ENCODE measurements around the gene MRPL44. TPM values are rescaled to one million over a fixed set of nuclear protein-coding genes. Genes with fewer than 3 reads are reported as not detected.
A peak's percentile ranks its signal among the peaks of the same experiment; 100 is the strongest.

MRPL44 gene
- 20.6 TPM for total RNA-seq

GRCh38 chr2:223957092-223957851 is at the start of gene MRPL44:
Gene MRPL44 (plus strand): TSS chr2:223957463. CDS start chr2:223957473, 10 bp downstream.
- DNase-seq (ENCODE audit: low spot score), result peak; percentile 98

DNA sequence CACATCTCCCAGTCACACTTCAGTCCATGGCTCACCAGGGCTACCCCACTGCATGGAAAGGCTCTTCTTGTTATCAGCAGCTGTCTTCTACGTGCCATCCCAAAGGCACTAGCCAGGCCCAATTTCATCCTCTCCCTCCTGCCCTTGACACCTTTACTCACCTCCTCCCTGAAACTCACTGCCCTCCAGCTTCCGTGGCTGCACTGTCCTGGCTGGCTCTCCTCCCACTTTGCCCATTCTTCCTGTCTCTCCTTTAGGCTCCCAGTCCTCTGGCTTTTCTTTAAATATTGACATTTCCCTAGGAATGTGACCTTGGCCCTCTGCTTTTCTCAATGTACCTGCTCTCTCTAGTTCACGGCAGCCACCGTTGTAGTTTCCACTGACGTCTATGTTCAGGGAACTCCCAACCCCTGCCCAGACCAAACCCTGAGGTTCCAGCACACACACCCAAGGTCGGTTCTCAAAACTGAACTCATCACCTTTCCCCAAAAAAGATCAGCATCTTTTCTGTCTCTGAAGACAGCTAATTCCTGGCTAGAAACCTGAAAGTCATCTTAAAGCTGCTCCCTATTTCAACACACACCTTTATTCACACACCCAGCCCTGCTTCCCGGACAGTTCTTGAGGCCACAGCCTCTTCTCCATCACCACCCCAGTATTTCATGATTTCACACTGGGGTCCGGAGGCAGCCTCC is 48.8 kb upstream of the MRPL44 start:
- DNase-seq (ENCODE audit: low spot score), result no peak

- DNase-seq (ENCODE audit: low spot score), result no peak
Measured at GRCh38 chr2:223909001-223909741, 48.1 kb upstream of the MRPL44 start.

- no peak for DNase-seq (ENCODE audit: low spot score)
Measured at GRCh38 chr2:223914324-223914723, 42.9 kb upstream of the MRPL44 start.

DNA sequence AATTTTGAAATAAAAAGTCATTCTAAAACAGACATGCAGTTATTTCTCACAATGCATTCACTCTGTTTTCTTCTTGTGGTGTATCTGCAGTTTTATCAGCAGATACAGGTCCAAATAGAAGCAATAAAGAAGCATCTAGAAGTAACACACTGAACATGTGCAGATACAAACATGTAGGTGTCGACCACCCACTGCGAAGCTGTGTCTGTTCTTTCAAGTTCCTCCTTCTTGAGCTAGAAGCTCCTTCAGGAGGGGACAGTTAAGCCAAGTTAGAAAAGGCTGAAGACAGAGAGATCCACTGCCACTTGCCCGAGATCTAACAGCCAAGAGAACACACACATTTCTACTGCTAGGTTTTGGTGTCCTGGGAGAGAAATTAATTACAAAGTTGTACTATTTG is 42.2 kb upstream of the MRPL44 start:
- no peak for DNase-seq (ENCODE audit: low spot score)

- DNase-seq (ENCODE audit: low spot score), result no peak
Measured at GRCh38 chr2:223916181-223916920, 40.9 kb upstream of the MRPL44 start.

GRCh38 chr2:223918671-223919134 is 38.6 kb upstream of the MRPL44 start:
- DNase-seq (ENCODE audit: low spot score), result no peak

GRCh38 chr2:223920109-223920508 is 37.2 kb upstream of the MRPL44 start:
- DNase-seq (ENCODE audit: low spot score), result no peak

- DNase-seq (ENCODE audit: low spot score), result no peak
Measured at GRCh38 chr2:223921204-223921603, 36.1 kb upstream of the MRPL44 start.

DNA sequence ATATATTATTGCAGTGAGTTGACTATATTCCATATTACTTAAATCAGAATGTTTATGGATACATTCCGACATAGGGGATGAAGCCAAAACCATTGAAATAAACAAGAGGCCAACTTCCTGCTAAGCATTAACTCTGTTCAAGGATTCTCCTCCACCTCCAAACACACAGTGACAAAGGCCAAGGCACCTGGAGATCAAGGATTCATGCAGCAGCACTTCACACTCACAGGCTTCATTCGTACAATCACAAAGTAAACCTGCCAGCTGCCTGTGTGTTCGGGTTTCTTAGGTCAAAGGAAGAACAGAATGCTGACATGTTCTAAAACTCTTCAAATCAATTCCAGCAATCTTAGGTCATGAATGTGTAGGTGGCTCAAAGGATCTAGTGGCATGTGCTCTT is 35.0 kb upstream of the MRPL44 start:
- DNase-seq (ENCODE audit: low spot score), result no peak

GRCh38 chr2:223923976-223924375 is 33.3 kb upstream of the MRPL44 start:
- DNase-seq (ENCODE audit: low spot score), result no peak

DNA sequence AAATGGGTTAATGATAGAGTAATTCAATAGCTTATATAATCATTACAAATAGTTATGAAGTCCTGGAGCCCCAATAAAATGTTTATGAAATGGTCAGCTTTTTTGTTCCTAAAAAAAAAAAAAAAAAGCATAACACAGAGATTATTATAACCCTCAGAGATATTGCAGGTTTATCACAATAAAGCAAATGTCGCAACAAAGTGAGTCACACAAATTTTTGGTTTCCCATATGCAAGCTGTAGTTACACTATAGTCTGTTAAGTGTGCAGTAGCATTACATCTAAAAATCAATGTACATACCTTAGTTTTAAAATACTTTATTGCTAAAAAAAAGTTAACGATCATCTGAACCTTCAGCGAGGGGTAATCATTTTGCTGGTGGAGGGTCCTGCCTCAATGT is 32.2 kb upstream of the MRPL44 start:
- DNase-seq (ENCODE audit: low spot score), result no peak

DNA sequence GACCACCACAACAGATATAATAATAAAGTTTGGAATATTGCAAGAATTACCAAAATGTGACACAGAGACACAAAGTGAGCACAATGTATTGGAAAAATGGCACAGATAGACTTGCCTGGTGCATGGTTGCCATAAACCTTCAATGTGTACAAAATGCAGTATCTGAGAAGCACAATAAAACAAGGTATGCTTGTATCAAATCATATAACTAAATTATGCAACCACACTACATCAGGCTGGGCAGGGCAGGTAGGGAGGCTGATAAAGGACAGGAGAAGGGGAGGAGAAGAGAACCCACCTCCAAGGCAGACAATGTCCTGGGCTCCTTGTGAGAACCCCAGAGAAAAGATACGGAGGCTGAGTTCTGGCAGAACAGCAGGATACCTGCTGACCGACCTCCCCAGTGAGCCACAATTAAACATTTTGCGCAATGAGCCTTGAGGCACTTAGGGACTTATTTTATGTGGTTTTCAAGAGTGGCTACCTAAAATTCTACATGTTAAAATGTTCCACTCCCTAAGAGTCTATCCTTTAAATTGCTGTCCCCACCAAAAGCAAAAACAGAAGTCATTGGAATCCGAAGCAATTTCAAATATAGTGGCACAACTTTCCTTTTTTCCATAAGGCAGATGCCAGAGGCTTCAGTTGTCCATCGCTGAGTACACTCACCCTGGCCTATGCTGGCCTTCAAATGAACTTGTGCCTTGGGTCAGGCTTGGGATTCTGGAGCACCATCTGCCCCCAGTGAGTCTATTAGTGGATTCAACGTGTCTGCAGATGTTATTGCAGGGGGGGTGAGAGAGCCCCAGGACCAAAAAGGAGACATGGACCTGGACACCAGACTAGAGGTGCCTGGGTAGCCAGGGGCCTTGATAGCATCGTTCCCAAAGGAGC is 28.9 kb upstream of the MRPL44 start:
- no peak for DNase-seq (ENCODE audit: low spot score)

GRCh38 chr2:223929571-223930102 is 27.6 kb upstream of the MRPL44 start:
- DNase-seq (ENCODE audit: low spot score), result no peak

DNA sequence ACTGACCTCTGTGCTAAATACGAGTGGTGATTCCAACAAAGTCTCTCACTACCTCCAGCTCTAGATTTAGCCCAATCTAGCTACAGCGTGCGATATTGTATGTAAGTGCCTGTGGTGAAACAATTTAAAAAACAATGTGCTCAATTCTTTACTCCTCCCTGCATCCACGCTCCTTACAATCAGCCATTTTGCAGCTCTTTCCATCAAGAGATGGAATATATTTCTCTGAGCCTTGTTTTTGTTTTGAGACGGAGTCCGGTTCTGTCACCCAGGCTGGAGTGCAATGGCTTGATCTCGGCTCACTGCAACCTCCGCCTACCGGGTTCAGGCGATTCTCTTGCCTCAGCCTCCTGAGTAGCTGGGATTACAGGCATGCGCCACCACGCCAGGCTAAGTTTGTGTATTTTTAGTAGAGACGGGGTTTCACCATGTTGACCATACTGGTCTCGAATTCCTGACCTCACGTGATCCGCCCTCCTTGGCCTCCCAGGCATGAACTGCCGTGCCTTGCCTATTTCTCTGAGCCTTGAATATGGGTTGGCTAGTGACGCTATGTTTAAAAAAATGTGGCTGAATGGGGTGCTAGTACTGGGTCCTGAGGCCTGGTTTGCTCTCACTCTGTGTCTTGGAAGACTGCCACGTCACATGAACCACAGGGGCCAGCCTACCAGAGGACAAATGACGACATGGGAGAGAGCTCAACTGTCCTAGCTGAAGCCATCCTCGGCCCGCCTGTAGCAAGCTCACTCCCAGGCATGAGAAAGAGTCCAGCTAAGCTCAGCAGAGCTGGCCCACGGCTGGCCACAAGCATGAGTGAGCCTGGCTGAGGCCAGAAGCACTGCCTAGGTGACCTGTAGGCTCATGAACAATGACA is 26.9 kb upstream of the MRPL44 start:
- DNase-seq (ENCODE audit: low spot score), result peak; percentile 52

DNA sequence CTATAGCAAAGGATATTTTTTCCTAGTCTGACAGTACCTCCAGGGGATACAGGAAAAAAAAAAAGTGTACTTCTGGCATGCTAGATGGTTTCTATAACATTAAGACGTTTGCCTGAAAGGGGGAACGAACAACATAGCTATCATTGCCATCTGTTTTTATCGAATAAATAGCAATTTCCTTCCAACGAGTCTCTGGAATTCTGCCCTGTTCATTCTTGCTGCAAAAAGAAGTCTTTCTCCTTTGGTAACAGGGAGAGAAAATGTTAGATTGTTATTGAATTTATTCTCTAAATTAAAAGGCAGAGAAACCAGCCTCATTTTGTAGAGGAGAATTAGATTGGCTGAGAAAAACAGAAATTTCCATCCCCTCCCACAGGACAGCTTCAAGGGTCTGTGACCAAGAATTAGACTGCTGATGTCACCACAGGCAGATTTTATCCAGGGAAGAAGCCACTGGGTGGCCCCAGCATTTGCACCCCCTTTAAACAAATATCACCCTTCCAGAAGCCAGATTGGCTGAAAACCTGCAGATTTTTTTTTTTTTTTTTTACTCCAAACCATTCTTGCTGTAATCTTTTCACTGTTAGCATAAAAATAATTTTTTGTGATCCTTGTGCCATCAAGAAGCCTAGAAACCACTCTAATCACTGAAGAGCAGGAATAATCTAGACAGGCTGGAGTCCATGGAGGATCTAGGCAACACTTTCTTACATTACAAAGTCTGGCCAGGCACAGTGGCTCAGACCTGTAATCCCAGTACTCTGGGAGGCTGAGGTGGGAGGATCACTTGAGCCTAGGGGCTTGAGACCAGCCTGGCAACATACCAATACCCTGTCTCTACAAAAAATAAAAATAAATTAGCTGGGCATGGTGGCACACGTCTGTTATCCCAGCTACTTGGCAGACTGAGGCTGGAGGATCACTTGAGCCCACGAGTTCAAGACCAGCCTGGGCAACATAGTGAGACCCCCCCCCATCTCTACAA is 24.2 kb upstream of the MRPL44 start:
- DNase-seq (ENCODE audit: low spot score), result no peak

DNA sequence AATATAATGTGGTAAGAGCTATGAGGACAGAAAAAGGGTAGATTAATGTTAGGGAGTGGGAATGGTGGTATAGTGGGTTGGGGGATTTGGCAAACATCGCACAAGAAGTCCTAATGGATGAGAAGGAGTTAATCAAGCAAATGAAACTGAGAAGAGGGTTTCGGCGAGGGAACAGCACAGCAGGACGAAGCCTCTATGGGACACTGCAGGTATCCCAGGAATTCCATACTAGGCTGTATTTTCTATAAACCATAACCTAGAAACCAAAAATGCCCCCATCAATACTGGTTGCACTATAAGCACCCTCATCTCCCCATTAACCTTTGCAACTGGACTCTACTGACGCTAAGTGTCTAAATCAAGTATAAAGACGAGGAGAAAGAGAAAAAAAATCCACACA is 22.4 kb upstream of the MRPL44 start:
- no peak for DNase-seq (ENCODE audit: low spot score)

DNA sequence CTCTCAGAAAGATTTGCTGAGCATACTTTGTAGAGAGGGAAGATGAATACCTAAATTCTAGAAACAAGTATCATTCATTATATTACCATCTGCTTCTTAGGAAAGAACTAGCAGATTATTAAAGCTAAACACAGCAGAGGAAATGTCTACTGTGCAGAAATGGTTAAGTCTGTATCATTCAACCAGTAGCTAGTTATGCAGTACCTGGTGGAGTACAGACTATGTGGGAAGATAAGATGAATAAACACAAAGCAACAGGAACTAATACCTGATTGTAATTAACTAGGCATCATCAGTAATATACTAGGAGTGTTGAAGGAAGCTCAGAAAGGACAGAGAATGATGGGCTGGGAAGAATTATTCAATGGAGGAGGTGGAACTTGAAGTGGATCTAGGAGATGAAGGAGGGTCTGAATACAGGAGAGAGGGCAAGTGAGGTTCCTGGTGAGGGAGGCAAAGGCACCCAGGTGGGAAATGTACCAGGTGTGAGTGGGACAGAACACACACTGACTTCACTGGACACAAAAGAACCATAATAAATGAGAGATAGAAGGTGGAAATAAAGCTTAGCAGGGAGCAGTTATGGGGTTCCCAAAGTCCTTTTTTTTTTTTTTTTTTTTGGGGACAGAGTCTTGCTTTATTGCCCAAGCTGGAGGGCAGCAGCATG is 21.7 kb upstream of the MRPL44 start:
- no peak for DNase-seq (ENCODE audit: low spot score)

Data from ureter (tissue), 1 donor.